GM18526 (cell line): ENCODE results near the gene OSBP.

ENCODE experiments used
- POLR2A ChIP-seq: IDR thresholded peaks from 3 replicates; pipeline ENCODE4 v1.6.1; 2011; ENCODE audit not compliant: insufficient read length; ENCODE audit errors: extremely low read depth

Gene OSBP

GRCh38 chr11:59614277-59615119, 1.1 kb downstream of the OSBP start:
- no peak for TF ChIP-seq POLR2A

- no peak for TF ChIP-seq POLR2A
These were observed 3.7 kb downstream of the OSBP start for GRCh38 chr11:59611570-59612565.

- TF ChIP-seq POLR2A: no peak
These were observed 5.3 kb downstream of the OSBP start for GRCh38 chr11:59610289-59610688.

- no peak for TF ChIP-seq POLR2A
These were observed 7.7 kb downstream of the OSBP start for GRCh38 chr11:59607703-59608454.

- no peak for TF ChIP-seq POLR2A
These were observed 13.1 kb downstream of the OSBP start for GRCh38 chr11:59602432-59602831.

- TF ChIP-seq POLR2A: no peak
These were observed 13.8 kb downstream of the OSBP start for GRCh38 chr11:59601788-59602187.

- TF ChIP-seq POLR2A: no peak
These were observed 14.9 kb downstream of the OSBP start for GRCh38 chr11:59600636-59601035.

- no peak for TF ChIP-seq POLR2A
These were observed 15.3 kb downstream of the OSBP start for GRCh38 chr11:59600234-59600633.

- TF ChIP-seq POLR2A: no peak
These were observed 16.6 kb downstream of the OSBP start for GRCh38 chr11:59598961-59599360.

- no peak for TF ChIP-seq POLR2A
These were observed 31.3 kb downstream of the OSBP start for GRCh38 chr11:59584294-59584693.

GRCh38 chr11:59582006-59582405, 33.6 kb downstream of the OSBP start:
- no peak for TF ChIP-seq POLR2A

GRCh38 chr11:59578369-59578768, 37.2 kb downstream of the OSBP start:
- no peak for TF ChIP-seq POLR2A

GRCh38 chr11:59575505-59575904, 40.1 kb downstream of the OSBP start:
- TF ChIP-seq POLR2A: no peak

GRCh38 chr11:59574932-59575502, 40.6 kb downstream of the OSBP start:
- no peak for TF ChIP-seq POLR2A

- TF ChIP-seq POLR2A: no peak
These were observed 41.1 kb downstream of the OSBP start for GRCh38 chr11:59574467-59574866.
